Ectodermal cell (in vitro differentiated cells): ENCODE data around the gene TACC3.

Source experiments
- H3K27ac ChIP-seq: 2 replicates; pipeline ENCODE4 v1.7.0; 2013; ENCODE audit warnings: mild to moderate bottlenecking, low read depth, low read length; ENCODE audit not compliant: insufficient read depth, poor library complexity, severe bottlenecking
- H3K27me3 ChIP-seq: 2 replicates; pipeline ENCODE4 v1.7.0; 2013; ENCODE audit warnings: mild to moderate bottlenecking, low read length; ENCODE audit not compliant: insufficient read depth, control insufficient read depth, poor library complexity, severe bottlenecking
- H3K36me3 ChIP-seq: one replicate; pipeline ENCODE4 v1.7.0; 2013; ENCODE audit warnings: low read length; ENCODE audit not compliant: control insufficient read depth, insufficient read depth
- H3K4me1 ChIP-seq: one replicate; pipeline ENCODE4 v1.7.0; 2013; ENCODE audit warnings: low read length; ENCODE audit not compliant: control insufficient read depth, insufficient read depth
- H3K4me3 ChIP-seq: 2 replicates; pipeline ENCODE4 v1.7.0; 2013; ENCODE audit warnings: low read depth, low read length, control low read depth; ENCODE audit not compliant: insufficient read depth
- H3K9me3 ChIP-seq: 2 replicates; pipeline ENCODE4 v1.7.0; 2013; ENCODE audit warnings: mild to moderate bottlenecking, low read length, moderate library complexity; ENCODE audit not compliant: control insufficient read depth
- WGBS, 2 experiments: methylation state at CpG; one replicate each; pipeline ENCODE4 v1.1.7; 2013; ENCODE audit warnings: missing lambda C conversion rate in 2 of 2; 5-methylcytosine and 5-hydroxymethylcytosine counted together

The TACC3 gene

GRCh38 chr4:1725521-1725920 lies 4.2 kb downstream of the TACC3 start:
- Histone ChIP-seq H3K4me3 (no peak overlapping the region), H3K27ac (no peak overlapping the region), H3K4me1 (peaks cover 17% of the 10 kb centered on the region), H3K9me3 (no peaks in the 10 kb centered on the region), H3K27me3 (no peaks in the 10 kb centered on the region), H3K36me3 (peaks cover 46% of the 10 kb centered on the region)
- WGBS, 2 experiments: 92 to 94% methylated on average over 10 of the region's 10 CpGs

GRCh38 chr4:1726146-1726934 lies 5.0 kb downstream of the TACC3 start:
- H3K27ac ChIP-seq: peak overlapping the region; percentile 6
- peaks cover 17% of the 10 kb centered on the region for H3K4me1 ChIP-seq
- peaks cover 53% of the 10 kb centered on the region for H3K36me3 ChIP-seq
- H3K27me3 ChIP-seq: no peaks in the 10 kb centered on the region
- H3K4me3 ChIP-seq: no peak overlapping the region
- 70 to 72% methylated on average over 17 of the region's 17 CpGs for WGBS, 2 experiments
- H3K9me3 ChIP-seq: no peaks in the 10 kb centered on the region

- H3K27ac ChIP-seq: no peak overlapping the region
Observed at GRCh38 chr4:1727117-1728031, 6.1 kb downstream of the TACC3 start.

GRCh38 chr4:1728061-1728980 lies 7.0 kb downstream of the TACC3 start:
- Histone ChIP-seq H3K9me3 (no peaks in the 10 kb centered on the region), H3K36me3 (peaks cover 63% of the 10 kb centered on the region), H3K4me1 (peaks cover 4% of the 10 kb centered on the region), H3K27ac (no peak overlapping the region), H3K27me3 (no peaks in the 10 kb centered on the region), H3K4me3 (no peak overlapping the region)
- 96% methylated on average over 31 of the region's 31 CpGs for WGBS, 2 experiments

More at GRCh38 chr4:1727117-1728031, 6.1 kb downstream of the TACC3 start:
- Histone ChIP-seq H3K4me1 (peaks cover 12% of the 10 kb centered on the region), H3K27me3 (no peaks in the 10 kb centered on the region), H3K4me3 (no peak overlapping the region), H3K36me3 (peaks cover 54% of the 10 kb centered on the region), H3K9me3 (no peaks in the 10 kb centered on the region)
- WGBS, 2 experiments: 94% methylated on average over 18 of the region's 18 CpGs

GRCh38 chr4:1730532-1731135 lies 9.3 kb downstream of the TACC3 start:
- H3K27me3 ChIP-seq: no peaks in the 10 kb centered on the region
- no peak overlapping the region for H3K4me3 ChIP-seq
- H3K4me1 ChIP-seq: peaks cover 4% of the 10 kb centered on the region
- H3K9me3 ChIP-seq: no peaks in the 10 kb centered on the region
- WGBS, 2 experiments: 96 to 97% methylated on average over 16 of the region's 16 CpGs
- H3K27ac ChIP-seq: no peak overlapping the region
- H3K36me3 ChIP-seq: peaks cover 62% of the 10 kb centered on the region

GRCh38 chr4:1731180-1731579 lies 9.9 kb downstream of the TACC3 start:
- H3K27ac ChIP-seq: no peak overlapping the region
- 96 to 97% methylated on average over 10 of the region's 10 CpGs for WGBS, 2 experiments

GRCh38 chr4:1732911-1733310 lies 11.6 kb downstream of the TACC3 start:
- 97 to 98% methylated on average over 10 of the region's 10 CpGs for WGBS, 2 experiments
- no peak overlapping the region for H3K27ac ChIP-seq

More at GRCh38 chr4:1731180-1731579, 9.9 kb downstream of the TACC3 start:
- H3K27me3 ChIP-seq: no peaks in the 10 kb centered on the region
- H3K4me1 ChIP-seq: no peaks in the 10 kb centered on the region
- H3K9me3 ChIP-seq: no peaks in the 10 kb centered on the region
- peaks cover 64% of the 10 kb centered on the region for H3K36me3 ChIP-seq
- no peak overlapping the region for H3K4me3 ChIP-seq

GRCh38 chr4:1735215-1735614 lies 13.9 kb downstream of the TACC3 start:
- WGBS, 2 experiments: 93 to 94% methylated on average over 20 of the region's 20 CpGs
- H3K36me3 ChIP-seq: peaks cover 79% of the 10 kb centered on the region
- H3K4me1 ChIP-seq: no peaks in the 10 kb centered on the region
- H3K27me3 ChIP-seq: no peaks in the 10 kb centered on the region
- H3K4me3 ChIP-seq: no peak overlapping the region
- peaks cover 4% of the 10 kb centered on the region for H3K9me3 ChIP-seq
- no peak overlapping the region for H3K27ac ChIP-seq

More at GRCh38 chr4:1732911-1733310, 11.6 kb downstream of the TACC3 start:
- Histone ChIP-seq H3K36me3 (peaks cover 72% of the 10 kb centered on the region), H3K27me3 (no peaks in the 10 kb centered on the region), H3K4me3 (no peak overlapping the region), H3K9me3 (no peaks in the 10 kb centered on the region), H3K4me1 (no peaks in the 10 kb centered on the region)

GRCh38 chr4:1736812-1737211 lies 15.5 kb downstream of the TACC3 start:
- Histone ChIP-seq H3K9me3 (peaks cover 4% of the 10 kb centered on the region), H3K4me3 (no peak overlapping the region), H3K4me1 (no peaks in the 10 kb centered on the region), H3K36me3 (peaks cover 85% of the 10 kb centered on the region), H3K27me3 (no peaks in the 10 kb centered on the region), H3K27ac (no peak overlapping the region)
- 97% methylated on average over 13 of the region's 13 CpGs for WGBS, 2 experiments
